ENCODE data around the gene CDC42EP4.

CDC42EP4 gene

GRCh38 chr17:73284354-73284753 is 27.4 kb downstream of the CDC42EP4 start:
- TF ChIP-seq, protein P1, sequence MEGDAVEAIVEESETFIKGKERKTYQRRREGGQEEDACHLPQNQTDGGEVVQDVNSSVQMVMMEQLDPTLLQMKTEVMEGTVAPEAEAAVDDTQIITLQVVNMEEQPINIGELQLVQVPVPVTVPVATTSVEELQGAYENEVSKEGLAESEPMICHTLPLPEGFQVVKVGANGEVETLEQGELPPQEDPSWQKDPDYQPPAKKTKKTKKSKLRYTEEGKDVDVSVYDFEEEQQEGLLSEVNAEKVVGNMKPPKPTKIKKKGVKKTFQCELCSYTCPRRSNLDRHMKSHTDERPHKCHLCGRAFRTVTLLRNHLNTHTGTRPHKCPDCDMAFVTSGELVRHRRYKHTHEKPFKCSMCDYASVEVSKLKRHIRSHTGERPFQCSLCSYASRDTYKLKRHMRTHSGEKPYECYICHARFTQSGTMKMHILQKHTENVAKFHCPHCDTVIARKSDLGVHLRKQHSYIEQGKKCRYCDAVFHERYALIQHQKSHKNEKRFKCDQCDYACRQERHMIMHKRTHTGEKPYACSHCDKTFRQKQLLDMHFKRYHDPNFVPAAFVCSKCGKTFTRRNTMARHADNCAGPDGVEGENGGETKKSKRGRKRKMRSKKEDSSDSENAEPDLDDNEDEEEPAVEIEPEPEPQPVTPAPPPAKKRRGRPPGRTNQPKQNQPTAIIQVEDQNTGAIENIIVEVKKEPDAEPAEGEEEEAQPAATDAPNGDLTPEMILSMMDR (conservative IDR thresholded peaks at IDR 0.05; ENCODE audit: low read depth, low read length) = no peak
- H3K4me3 ChIP-seq (ENCODE audit: low read length) = no peak overlapping the region
- DNase-seq (ENCODE audit: low read depth) = no peak

DNA sequence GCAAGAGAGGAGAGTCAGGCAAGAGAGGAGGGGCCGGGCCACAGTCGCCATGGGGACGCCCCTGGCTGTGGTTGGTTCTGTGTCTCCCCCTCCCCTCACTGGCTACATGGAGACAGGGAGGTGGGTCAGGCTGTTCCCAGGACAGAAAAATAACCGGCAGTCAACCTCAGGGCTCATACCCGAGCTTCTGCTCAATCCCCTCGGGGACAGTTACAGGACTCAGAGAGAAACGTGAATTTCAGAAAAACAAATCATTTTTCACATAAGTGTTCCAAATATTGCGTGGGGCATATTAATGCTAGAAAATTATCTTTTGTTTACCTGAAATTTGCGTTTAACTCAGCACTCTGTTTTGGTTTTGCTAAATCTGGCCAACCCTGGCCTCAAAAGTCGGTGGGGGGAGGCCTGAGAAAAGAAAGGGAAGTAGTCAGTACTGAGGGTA is 27.9 kb downstream of the CDC42EP4 start:
- no peak overlapping the region for H3K4me3 ChIP-seq (ENCODE audit: low read length)
- no peak for DNase-seq (ENCODE audit: low read depth)
- TF ChIP-seq, protein P1 (conservative IDR thresholded peaks at IDR 0.05; ENCODE audit: low read depth, low read length) = no peak

GRCh38 chr17:73283250-73283649 is 28.6 kb downstream of the CDC42EP4 start:
- DNase-seq (ENCODE audit: low read depth) = no peak
- no peak overlapping the region for H3K4me3 ChIP-seq (ENCODE audit: low read length)
- TF ChIP-seq, protein P1 (conservative IDR thresholded peaks at IDR 0.05; ENCODE audit: low read depth, low read length) = no peak

DNA sequence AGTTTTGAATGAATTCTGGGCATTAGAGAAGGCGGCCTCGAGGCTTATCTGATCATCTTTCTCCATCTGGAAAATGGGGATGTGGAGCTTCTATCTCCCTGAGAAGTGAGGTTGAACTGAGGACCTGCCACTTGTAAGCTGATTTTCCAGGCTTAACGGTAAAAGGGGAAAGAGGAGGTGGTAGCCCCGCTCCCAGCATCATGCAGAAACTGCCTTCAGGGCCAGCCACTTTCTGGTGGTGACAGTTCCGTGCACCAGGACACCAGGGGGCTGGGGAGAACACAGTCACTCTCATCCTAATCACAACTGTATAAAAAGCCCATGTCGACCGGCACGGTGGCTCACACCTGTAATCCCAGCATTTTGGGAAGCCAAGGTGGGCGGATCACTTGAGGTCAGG is 29.2 kb downstream of the CDC42EP4 start:
- no peak overlapping the region for H3K4me3 ChIP-seq (ENCODE audit: low read length)
- TF ChIP-seq, protein P1 (conservative IDR thresholded peaks at IDR 0.05; ENCODE audit: low read depth, low read length) = no peak
- no peak for DNase-seq (ENCODE audit: low read depth)

GRCh38 chr17:73281928-73282327 is 29.9 kb downstream of the CDC42EP4 start:
- no peak for DNase-seq (ENCODE audit: low read depth)
- no peak overlapping the region for H3K4me3 ChIP-seq (ENCODE audit: low read length)
- TF ChIP-seq, protein P1 (conservative IDR thresholded peaks at IDR 0.05; ENCODE audit: low read depth, low read length) = no peak

- H3K4me3 ChIP-seq (ENCODE audit: low read length) = no peak overlapping the region
- TF ChIP-seq, protein P1 (conservative IDR thresholded peaks at IDR 0.05; ENCODE audit: low read depth, low read length) = no peak
- DNase-seq (ENCODE audit: low read depth) = no peak
Measured at GRCh38 chr17:73280191-73280590, 31.6 kb downstream of the CDC42EP4 start.

DNA sequence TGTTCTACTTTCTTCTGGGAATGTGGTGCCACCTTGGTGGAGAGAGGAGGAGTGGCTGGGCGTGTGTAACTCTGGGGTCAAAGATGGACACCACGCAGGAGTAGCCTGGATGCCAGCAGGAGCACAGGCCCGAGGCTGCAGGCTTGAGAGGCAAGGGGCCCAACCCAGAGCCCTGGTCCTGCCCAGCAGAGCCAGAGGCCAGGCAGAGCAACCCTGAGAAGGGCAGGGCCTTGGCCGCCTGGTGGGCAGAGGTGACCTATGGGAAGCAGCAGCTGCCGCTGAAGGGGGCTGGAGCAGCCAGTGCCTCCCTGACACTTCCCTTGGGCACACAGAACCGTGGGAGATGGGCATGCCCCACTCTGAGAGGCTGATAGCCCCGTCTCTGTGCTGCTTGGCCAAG is 32.1 kb downstream of the CDC42EP4 start:
- H3K4me3 ChIP-seq (ENCODE audit: low read length) = no peak overlapping the region
- TF ChIP-seq, protein P1 (conservative IDR thresholded peaks at IDR 0.05; ENCODE audit: low read depth, low read length) = no peak
- no peak for DNase-seq (ENCODE audit: low read depth)

Data from retinal pigment epithelial cell (primary cell).